ENCODE data around the gene AMER3.

Gene AMER3

GRCh38 chr2:130759906-130760753, 4.8 kb downstream of the AMER3 start:
- no peaks in the 10 kb centered on the region for H3K27me3 ChIP-seq (replicated peaks; ENCODE audit: insufficient read depth, low read length)
- no peaks in the 10 kb centered on the region for H3K36me3 ChIP-seq (replicated peaks; ENCODE audit: insufficient read depth, low read length)
- H3K4me3 ChIP-seq (ENCODE audit: low read length) = no peak overlapping the region
- no peaks in the 10 kb centered on the region for H4K20me1 ChIP-seq (ENCODE audit: insufficient read depth, low read length)
- H2AFZ ChIP-seq (ENCODE audit: low read length) = no peak overlapping the region
- H3K4me1 ChIP-seq (ENCODE audit: low read length) = no peaks in the 10 kb centered on the region
- H3K79me2 ChIP-seq (ENCODE audit: low read length) = no peaks in the 10 kb centered on the region
- no peaks in the 10 kb centered on the region for H3K9me3 ChIP-seq (replicated peaks; ENCODE audit: insufficient read depth, low read length)
- DNase-seq = no peak
- no peaks in the 10 kb centered on the region for H3K9me2 ChIP-seq (replicated peaks; ENCODE audit: insufficient read depth, low read length)
- H3K4me2 ChIP-seq (ENCODE audit: low read depth, low read length) = no peak overlapping the region
- H3K27ac ChIP-seq (ENCODE audit: low read length) = no peak overlapping the region
- H3F3A ChIP-seq (ENCODE audit: insufficient read depth, low read length) = no peaks in the 10 kb centered on the region
- H3K9ac ChIP-seq (ENCODE audit: low read length) = no peak overlapping the region
- TF ChIP-seq CTCF (IDR thresholded peaks at IDR 0.05; ENCODE audit: low read length) (no peak), EZH2 (optimal IDR thresholded peaks at IDR 0.05; ENCODE audit: low read depth, low read length) (no peak), EZH2phosphoT487 (IDR thresholded peaks at IDR 0.05; ENCODE audit: low read length) (no peak)

- H3K9me2 ChIP-seq (replicated peaks; ENCODE audit: insufficient read depth, low read length) = no peaks in the 10 kb centered on the region
These were observed 5.7 kb downstream of the AMER3 start for GRCh38 chr2:130760754-130761751.

More at GRCh38 chr2:130760754-130761751, 5.7 kb downstream of the AMER3 start:
- no peaks in the 10 kb centered on the region for H3K9me3 ChIP-seq (replicated peaks; ENCODE audit: insufficient read depth, low read length)
- no peak for DNase-seq
- H3K4me2 ChIP-seq (ENCODE audit: low read depth, low read length) = no peak overlapping the region
- H3K27me3 ChIP-seq (replicated peaks; ENCODE audit: insufficient read depth, low read length) = no peaks in the 10 kb centered on the region
- no peaks in the 10 kb centered on the region for H3K79me2 ChIP-seq (ENCODE audit: low read length)
- TF ChIP-seq CTCF (IDR thresholded peaks at IDR 0.05; ENCODE audit: low read length) (no peak), EZH2 (optimal IDR thresholded peaks at IDR 0.05; ENCODE audit: low read depth, low read length) (no peak), EZH2phosphoT487 (IDR thresholded peaks at IDR 0.05; ENCODE audit: low read length) (no peak)
- H3F3A ChIP-seq (ENCODE audit: insufficient read depth, low read length) = no peaks in the 10 kb centered on the region
- H3K27ac ChIP-seq (ENCODE audit: low read length) = no peak overlapping the region
- no peak overlapping the region for H3K9ac ChIP-seq (ENCODE audit: low read length)
- H4K20me1 ChIP-seq (ENCODE audit: insufficient read depth, low read length) = no peaks in the 10 kb centered on the region
- H3K4me3 ChIP-seq (ENCODE audit: low read length) = no peak overlapping the region
- H3K36me3 ChIP-seq (replicated peaks; ENCODE audit: insufficient read depth, low read length) = no peaks in the 10 kb centered on the region
- H3K4me1 ChIP-seq (ENCODE audit: low read length) = no peaks in the 10 kb centered on the region
- H2AFZ ChIP-seq (ENCODE audit: low read length) = no peak overlapping the region
